Raji (cell line): ENCODE data around the gene EYA2.

Experiments
- POLR2A ChIP-seq: IDR thresholded peaks from 2 replicates; pipeline ENCODE4 v1.6.1; 2011; ENCODE audit warnings: low read depth, low read length, control low read depth; ENCODE audit not compliant: insufficient read depth

The EYA2 gene

GRCh38 chr20:46955601-46956556, 61.2 kb downstream of the EYA2 start:
- no peak for TF ChIP-seq POLR2A

- no peak for TF ChIP-seq POLR2A
Measured at GRCh38 chr20:46959081-46959692, 64.5 kb downstream of the EYA2 start.

- TF ChIP-seq POLR2A: no peak
Measured at GRCh38 chr20:46959821-46960220, 65.2 kb downstream of the EYA2 start.

- TF ChIP-seq POLR2A: no peak
Measured at GRCh38 chr20:46960536-46960935, 65.9 kb downstream of the EYA2 start.

GRCh38 chr20:46962452-46963195, 68.0 kb downstream of the EYA2 start:
- TF ChIP-seq POLR2A: no peak

- no peak for TF ChIP-seq POLR2A
Measured at GRCh38 chr20:46963196-46963529, 68.5 kb downstream of the EYA2 start.

- no peak for TF ChIP-seq POLR2A
Measured at GRCh38 chr20:46963758-46964617, 69.3 kb downstream of the EYA2 start.

GRCh38 chr20:46964618-46965455, 70.2 kb downstream of the EYA2 start:
- TF ChIP-seq POLR2A: no peak

- no peak for TF ChIP-seq POLR2A
Measured at GRCh38 chr20:46965477-46965876, 70.8 kb downstream of the EYA2 start.

GRCh38 chr20:46967646-46968045, 73.0 kb downstream of the EYA2 start:
- no peak for TF ChIP-seq POLR2A

- no peak for TF ChIP-seq POLR2A
Measured at GRCh38 chr20:46970937-46971630, 76.4 kb downstream of the EYA2 start.

GRCh38 chr20:46973766-46974165, 79.1 kb downstream of the EYA2 start:
- no peak for TF ChIP-seq POLR2A

GRCh38 chr20:46974669-46975434, 80.2 kb downstream of the EYA2 start:
- TF ChIP-seq POLR2A: no peak
